NCI-H460 (cell line): ENCODE measurements around the gene ACTG1. TPM values are rescaled to one million over a fixed set of nuclear protein-coding genes. Genes with fewer than 3 reads are reported as not detected.

Experiments used
- DNase-seq: peaks from one replicate; pipeline ENCODE4 v3.0.0-alpha.2; 2016; ENCODE audit warnings: low read depth; ENCODE audit errors: extremely low read depth
- polyA plus RNA-seq: library from polyadenylated mRNA; depleted of rRNA; stranded (reverse); fragments of >200 nt; gene quantifications from 2 replicates; pipeline ENCODE4 v1.2.3, GENCODE V29; 2014; cell fraction: nucleus; rRNA removed
- total RNA-seq: library from RNA; depleted of rRNA; stranded (reverse); fragments of >200 nt; shearing (Covaris generic); gene quantifications from 2 replicates; pipeline ENCODE4 v1.2.3, GENCODE V29; 2014; rRNA removed

Gene ACTG1
- 2,788 and 3,093 TPM in 2 replicates for total RNA-seq
- polyA plus RNA-seq: 1,299 and 1,423 TPM in 2 replicates

GRCh38 chr17:81512562-81513371 lies at the start of gene ACTG1:
TSS of gene ACTG1 (minus strand) at chr17:81512799. CDS start at chr17:81512354, 445 bp downstream.
- DNase-seq: peak; percentile 92

GRCh38 chr17:81561494-81561885 lies 48.9 kb upstream of the ACTG1 start:
- no peak for DNase-seq

- peak; percentile 36 for DNase-seq
These were observed 46.6 kb upstream of the ACTG1 start for GRCh38 chr17:81558941-81559806.

DNA sequence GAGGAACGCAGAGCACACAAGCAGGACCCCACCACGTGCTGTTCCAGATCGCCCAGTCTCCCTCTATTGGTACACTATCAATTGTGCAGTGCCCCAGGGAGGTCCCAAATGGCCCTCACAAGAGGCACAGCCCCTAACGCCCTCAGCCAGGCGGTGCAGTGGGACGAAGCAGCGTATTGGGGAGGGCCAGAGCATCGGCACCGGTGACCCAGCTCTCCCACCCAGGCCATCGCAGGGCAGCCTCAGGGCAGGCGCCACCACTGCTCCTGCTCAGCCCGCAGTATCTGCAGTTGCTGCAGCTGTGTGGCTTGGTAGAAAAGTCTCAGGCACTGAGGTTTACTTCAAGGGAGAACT lies 45.5 kb upstream of the ACTG1 start:
- no peak for DNase-seq

DNA sequence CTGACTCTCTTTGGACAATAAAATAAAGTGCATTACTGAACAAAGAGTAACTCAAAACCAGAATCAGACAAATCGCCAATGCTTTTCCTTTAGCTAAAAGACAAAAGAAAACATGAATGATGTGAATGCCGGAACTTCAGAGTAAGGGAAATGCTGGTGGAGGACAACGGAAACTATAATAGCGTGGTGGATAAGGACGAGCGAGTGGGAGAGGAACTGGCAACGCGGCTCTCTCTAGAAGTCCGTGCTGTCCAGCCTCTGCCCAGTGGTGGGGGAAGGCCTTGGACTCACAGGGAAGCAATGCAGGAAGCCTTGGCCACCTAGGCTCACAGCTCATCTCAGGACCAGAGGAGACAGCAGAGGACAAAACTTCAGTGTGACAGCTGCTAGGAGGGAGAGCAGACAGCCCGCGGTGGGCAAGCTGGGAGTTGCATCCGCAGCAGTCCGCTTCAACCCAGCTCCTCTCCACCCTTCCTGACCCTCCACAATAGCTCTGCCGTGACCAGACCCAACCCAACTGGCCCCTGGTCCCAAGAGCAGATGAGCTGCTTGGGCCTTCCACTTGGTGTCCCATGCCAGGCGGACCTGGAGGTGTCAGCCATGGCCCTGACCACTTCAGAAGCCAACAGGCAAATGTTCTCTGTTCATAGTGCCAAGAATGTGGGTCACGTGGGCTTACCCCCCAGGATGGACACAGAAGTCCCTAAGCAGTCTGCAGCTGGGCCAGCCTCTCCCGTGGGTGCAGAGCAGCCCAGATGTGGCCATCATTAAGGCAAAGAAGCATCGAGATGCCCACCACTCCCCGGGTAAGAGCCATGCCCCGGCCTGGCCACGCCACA lies 44.9 kb upstream of the ACTG1 start:
- no peak for DNase-seq

GRCh38 chr17:81556863-81557262 lies 44.3 kb upstream of the ACTG1 start:
- no peak for DNase-seq

DNA sequence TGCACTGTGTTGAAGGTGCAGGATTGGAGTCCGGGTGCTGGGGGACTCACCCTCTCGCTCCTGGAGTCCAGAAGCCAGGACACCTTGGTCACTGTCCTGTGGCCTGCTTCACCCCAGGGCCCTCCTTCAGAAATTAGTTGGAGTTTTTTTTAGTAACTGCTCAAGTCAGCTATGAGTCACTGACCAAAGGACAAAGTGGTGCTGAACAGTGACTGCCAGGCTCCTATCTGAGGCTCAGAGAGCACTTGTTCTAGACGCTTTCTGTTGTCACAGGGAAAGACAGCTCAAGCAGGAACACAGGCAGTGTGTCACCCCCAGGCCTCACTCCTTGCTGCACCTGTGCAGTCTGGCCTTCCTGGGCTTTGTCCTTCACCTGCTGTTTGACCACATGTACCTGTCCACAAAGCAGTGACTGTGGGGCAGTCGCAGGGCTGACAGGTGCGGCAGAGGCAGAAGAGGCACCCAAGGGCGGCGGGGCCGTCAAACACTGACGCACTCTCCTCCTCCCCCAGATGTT lies 43.6 kb upstream of the ACTG1 start:
- DNase-seq: no peak

- DNase-seq: peak; percentile 18
These were observed 41.1 kb upstream of the ACTG1 start for GRCh38 chr17:81553616-81554181.

DNA sequence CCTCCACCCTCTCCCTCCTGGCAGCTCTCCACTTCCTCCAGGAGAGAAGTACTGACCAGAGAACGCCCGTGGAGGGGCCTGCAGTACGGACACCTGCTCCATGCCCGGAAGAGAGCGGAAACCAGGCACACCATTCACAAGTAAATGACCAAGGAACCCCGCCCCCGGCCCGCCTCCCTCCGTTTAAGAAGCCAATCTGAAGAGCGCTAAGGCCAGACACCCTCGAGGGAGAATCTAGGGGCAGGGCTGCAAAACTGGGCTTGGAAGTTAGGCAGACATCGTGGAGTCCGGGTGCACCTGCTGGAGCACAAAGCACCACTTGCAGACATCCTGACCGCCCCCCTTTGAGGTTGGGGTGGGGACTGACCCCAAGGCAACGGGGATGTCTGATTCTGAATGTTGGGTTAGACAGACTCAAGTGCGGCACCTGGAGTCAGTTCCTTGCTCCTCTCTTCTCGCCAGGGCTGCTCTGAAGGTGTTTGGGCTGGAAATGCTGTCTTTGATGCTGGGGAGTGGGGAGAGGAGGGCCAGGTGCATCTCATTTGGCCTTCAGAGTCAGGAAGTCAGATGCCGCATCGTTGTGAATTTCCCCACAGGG lies 40.5 kb upstream of the ACTG1 start:
- DNase-seq: peak; percentile 81

GRCh38 chr17:81552244-81553017 lies 39.8 kb upstream of the ACTG1 start, which contains the start of gene FAAP100:
TSS of gene FAAP100 (minus strand) at chr17:81552353. CDS start at chr17:81552330, 23 bp downstream.
- DNase-seq: peak; percentile 77

DNA sequence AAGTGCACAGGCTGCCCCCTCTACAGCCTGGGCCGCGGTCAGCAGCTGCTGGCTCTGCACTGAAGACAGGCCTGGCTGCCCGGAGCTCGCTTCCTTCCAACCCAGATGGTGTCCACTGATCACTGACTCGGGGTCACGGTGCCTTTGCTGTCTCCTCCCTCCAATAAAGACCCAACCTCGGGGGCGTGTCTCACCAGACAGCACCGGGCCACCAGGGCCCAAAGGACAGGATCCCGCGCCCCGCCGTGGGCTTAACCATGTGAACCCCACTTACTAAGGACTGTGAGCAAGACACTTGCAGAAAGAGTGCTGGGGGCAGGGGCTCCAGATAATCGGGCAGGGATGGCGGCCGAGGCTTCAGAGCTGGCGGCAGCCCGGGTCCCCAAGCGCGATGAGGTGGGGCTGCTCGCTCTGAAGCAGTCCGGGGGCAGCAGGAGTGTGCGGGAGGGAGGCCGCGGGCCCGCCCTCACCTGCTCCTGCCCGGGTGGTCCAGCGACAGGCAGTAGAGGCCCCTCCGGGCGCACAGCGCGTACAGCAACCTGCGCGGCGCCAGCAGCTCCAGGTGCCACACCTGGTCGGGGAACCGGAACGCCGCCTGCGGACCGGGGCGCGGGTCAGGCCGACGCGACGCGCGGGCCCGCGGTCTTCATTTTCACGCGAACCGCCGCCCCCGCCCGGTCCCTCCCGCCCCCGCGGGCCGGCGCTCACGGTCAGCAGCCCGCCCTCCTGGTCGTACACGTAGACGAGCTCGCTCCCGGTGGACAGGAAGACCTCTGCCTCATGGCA lies 39.1 kb upstream of the ACTG1 start:
- DNase-seq: no peak

DNA sequence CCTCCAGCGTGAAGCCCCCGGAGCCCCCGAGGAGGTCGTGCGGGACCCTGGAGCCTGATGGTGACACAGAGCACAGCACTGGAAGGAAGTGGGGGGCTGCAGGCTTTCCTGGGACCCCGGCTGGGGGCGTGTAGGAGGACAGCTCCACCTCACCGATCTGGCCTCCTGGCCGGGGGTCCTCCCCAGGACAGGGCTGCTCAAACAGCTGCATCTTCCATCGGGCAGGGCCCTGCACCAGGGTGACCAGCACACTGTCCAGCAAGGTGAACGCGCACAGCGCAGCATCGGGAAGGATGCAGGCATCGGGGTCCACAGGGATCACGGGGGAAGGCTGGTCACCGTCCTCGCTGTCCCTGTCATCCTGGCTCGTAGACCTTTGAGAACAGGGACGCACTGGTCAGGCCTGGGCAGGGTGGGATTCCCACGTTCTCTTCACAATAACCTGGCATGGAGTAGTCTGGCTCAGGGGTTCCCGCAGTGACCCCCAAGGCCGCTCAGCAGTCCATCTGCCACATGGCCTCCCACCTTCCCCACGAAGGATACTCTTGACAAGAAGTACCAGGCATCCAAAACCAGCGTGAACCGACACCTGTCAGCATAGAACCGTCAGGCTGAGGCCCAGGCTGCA lies 38.3 kb upstream of the ACTG1 start:
- DNase-seq: no peak

- no peak for DNase-seq
These were observed 37.7 kb upstream of the ACTG1 start for GRCh38 chr17:81550285-81550684.

DNA sequence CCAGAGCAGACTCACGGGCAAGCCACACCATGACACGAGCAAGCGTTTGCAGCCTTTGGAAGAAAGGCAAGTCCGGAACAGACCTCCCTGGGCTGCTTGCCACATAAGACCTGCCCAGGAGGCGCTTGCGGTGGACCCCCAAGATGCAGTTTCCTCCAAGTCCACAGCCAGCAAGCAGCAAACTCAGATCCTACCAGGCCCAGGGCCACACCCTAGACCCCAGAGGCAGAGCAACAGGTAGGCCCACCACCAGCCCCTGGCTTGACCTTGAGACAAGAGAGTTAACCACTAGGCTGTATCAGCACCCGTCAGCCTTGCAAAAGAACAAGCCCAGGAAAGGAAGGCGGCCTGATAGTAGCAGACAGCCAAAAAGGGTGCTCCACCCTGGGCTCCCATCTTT lies 37.2 kb upstream of the ACTG1 start:
- DNase-seq: no peak

DNA sequence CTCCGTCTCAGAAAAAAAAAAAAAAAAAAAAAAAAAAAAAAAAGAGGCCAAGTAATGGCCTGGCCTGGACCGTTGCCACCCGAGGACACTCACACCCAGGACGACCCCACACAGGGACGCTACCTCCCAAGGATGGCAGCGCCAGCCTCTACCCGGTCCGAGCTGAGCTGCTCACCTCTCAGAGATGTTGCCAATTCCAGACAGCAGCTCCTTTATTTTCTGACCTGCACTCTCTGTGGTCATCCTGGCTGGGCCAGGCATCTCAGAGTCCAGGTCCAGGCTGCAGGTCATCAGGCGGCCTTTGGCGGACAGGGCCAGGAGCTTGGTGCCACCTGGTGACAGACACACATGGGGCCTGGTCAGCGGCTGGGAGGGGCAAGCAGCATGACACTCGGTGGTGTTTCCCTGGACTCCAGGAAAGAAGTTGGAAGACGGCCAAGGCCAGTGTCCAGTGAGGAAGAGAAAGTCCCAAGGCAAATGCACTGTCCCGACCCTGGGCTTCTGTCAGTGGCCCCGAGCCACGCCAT lies 36.5 kb upstream of the ACTG1 start:
- no peak for DNase-seq

DNA sequence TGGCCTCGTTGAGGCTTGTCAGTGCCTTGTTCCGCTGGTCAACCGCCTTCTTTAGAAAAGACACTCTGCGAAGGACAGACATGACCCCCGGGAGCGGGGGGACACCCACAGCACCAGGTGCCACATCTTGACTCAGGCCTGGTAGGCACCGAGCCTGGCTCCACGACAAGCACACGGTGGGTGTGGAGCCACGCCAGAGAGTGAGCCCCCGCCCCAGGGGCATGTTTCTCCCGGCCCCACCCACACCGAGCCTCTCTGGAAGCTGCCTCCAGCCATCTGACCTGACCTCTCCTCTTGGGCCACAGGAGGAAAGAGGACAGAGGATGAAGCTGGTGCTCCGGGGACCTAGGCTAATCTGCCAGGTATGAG lies 35.0 kb upstream of the ACTG1 start:
- no peak for DNase-seq

GRCh38 chr17:81546906-81547613 lies 34.5 kb upstream of the ACTG1 start:
- DNase-seq: no peak
